Measurements from ENCODE around the gene IGF2.

Gene IGF2

GRCh38 chr11:2122907-2123627, 16.1 kb downstream of the IGF2 start:
- DNase-seq (ENCODE audit: low spot score), result no peak

- DNase-seq (ENCODE audit: low spot score), result no peak
These were observed 16.8 kb downstream of the IGF2 start for GRCh38 chr11:2122222-2122906.

GRCh38 chr11:2121227-2122130, 17.7 kb downstream of the IGF2 start:
- DNase-seq (ENCODE audit: low spot score), result no peak

- DNase-seq (ENCODE audit: low spot score), result no peak
These were observed 18.7 kb downstream of the IGF2 start for GRCh38 chr11:2120359-2121100.

- no peak for DNase-seq (ENCODE audit: low spot score)
These were observed 20.5 kb downstream of the IGF2 start for GRCh38 chr11:2118677-2119076.

- no peak for DNase-seq (ENCODE audit: low spot score)
These were observed 22.5 kb downstream of the IGF2 start for GRCh38 chr11:2116680-2117079.

GRCh38 chr11:2115308-2115707, 23.9 kb downstream of the IGF2 start:
- DNase-seq (ENCODE audit: low spot score), result no peak

GRCh38 chr11:2114430-2115241, 24.6 kb downstream of the IGF2 start:
- no peak for DNase-seq (ENCODE audit: low spot score)

GRCh38 chr11:2113776-2114175, 25.4 kb downstream of the IGF2 start:
- no peak for DNase-seq (ENCODE audit: low spot score)

GRCh38 chr11:2110521-2110920, 28.7 kb downstream of the IGF2 start:
- DNase-seq (ENCODE audit: low spot score), result no peak

- no peak for DNase-seq (ENCODE audit: low spot score)
These were observed 29.6 kb downstream of the IGF2 start for GRCh38 chr11:2109541-2110019.

- DNase-seq (ENCODE audit: low spot score), result no peak
These were observed 30.3 kb downstream of the IGF2 start for GRCh38 chr11:2108675-2109491.

GRCh38 chr11:2107941-2108630, 31.1 kb downstream of the IGF2 start:
- no peak for DNase-seq (ENCODE audit: low spot score)

- DNase-seq (ENCODE audit: low spot score), result no peak
These were observed 31.7 kb downstream of the IGF2 start for GRCh38 chr11:2107521-2107920.

- no peak for DNase-seq (ENCODE audit: low spot score)
These were observed 32.5 kb downstream of the IGF2 start for GRCh38 chr11:2106583-2107209.

- no peak for DNase-seq (ENCODE audit: low spot score)
These were observed 33.7 kb downstream of the IGF2 start for GRCh38 chr11:2105511-2105910.

GRCh38 chr11:2104524-2105440, 34.4 kb downstream of the IGF2 start:
- DNase-seq (ENCODE audit: low spot score), result no peak
